HEK293 (cell line): Measurements from ENCODE around the gene EXOC2.
A peak's percentile ranks its signal among the peaks of the same experiment; 100 is the strongest.

ENCODE experiments used
- CTCF ChIA-PET: fragments of 350-600 bp; formaldehyde crosslinking; extraction: SDS; loops from one replicate; lab custom pipeline; 2021; ENCODE audit warnings: antibody characterized with exemption; lab: Yijun Ruan, JAX
- POLR2A ChIA-PET: fragments of 300-600 bp; formaldehyde crosslinking; extraction: SDS; loops from one replicate; lab custom pipeline; 2020; ENCODE audit warnings: antibody characterized with exemption, inconsistent platforms; lab: Yijun Ruan, JAX
- H3K27ac ChIP-seq: fragments of 200-500 bp; sonication (Bioruptor generic); 2 replicates; pipeline ENCODE4 v1.5.1; 2014; ENCODE audit warnings: low read depth, low read length, control low read depth, inconsistent platforms; ENCODE audit errors: extremely low read depth
- H3K36me3 ChIP-seq, 2 experiments: fragments of 200-500 bp in 1 of 2; sonication (Bioruptor generic) in 1 of 2; 1 replicate in 1 of 2; 2 replicates in 1 of 2; pipeline ENCODE4 v1.5.1; 2014 to 2017; ENCODE audit warnings: inconsistent platforms in 2 of 2, low read length in 2 of 2; ENCODE audit not compliant: control insufficient read depth in 2 of 2, insufficient read depth in 1 of 2
- H3K4me1 ChIP-seq: fragments of 200-500 bp; sonication (Bioruptor generic); 2 replicates; pipeline ENCODE4 v1.5.1; 2014; ENCODE audit warnings: mild to moderate bottlenecking, low read length, inconsistent platforms; ENCODE audit not compliant: control insufficient read depth, insufficient read depth
- H3K4me3 ChIP-seq: 2 replicates; pipeline ENCODE4 v1.5.1; 2011; ENCODE audit warnings: low read depth, mild to moderate bottlenecking, control low read depth, low read length, moderate library complexity
- H3K9me3 ChIP-seq: fragments of 200-500 bp; sonication (Bioruptor generic); 2 replicates; pipeline ENCODE4 v1.5.1; 2014; ENCODE audit warnings: low read depth, low read length, inconsistent platforms; ENCODE audit not compliant: control insufficient read depth, insufficient read depth
- HOXD13 ChIP-seq: sonication (generic); formaldehyde crosslinking; IDR thresholded peaks from 2 replicates; pipeline ENCODE4 v1.8.0; 2022; ENCODE audit warnings: missing genetic modification reagents, borderline replicate concordance
- KLF10 ChIP-seq: fragments of 450-650 bp; IDR thresholded peaks from 2 replicates; pipeline ENCODE4 v1.5.1; 2018; ENCODE audit warnings: missing biosample characterization, mild to moderate bottlenecking, missing genetic modification characterization
- KLF7 ChIP-seq: fragments of 450-650 bp; formaldehyde crosslinking; IDR thresholded peaks from 2 replicates; pipeline ENCODE4 v1.5.1; 2016; ENCODE audit warnings: missing biosample characterization, missing genetic modification characterization, borderline replicate concordance
- SETDB1 ChIP-seq: IDR thresholded peaks from one replicate; pipeline ENCODE4 v1.6.1; 2017; ENCODE audit warnings: mild to moderate bottlenecking, low read length, moderate library complexity, mixed read lengths; ENCODE audit not compliant: insufficient read length
- SP7 ChIP-seq: fragments of 450-650 bp; formaldehyde crosslinking; IDR thresholded peaks from 2 replicates; pipeline ENCODE4 v1.5.1; 2016; ENCODE audit warnings: missing biosample characterization, missing genetic modification characterization
- ZBTB21 ChIP-seq: fragments of 450-650 bp; formaldehyde crosslinking; IDR thresholded peaks from 2 replicates; pipeline ENCODE4 v1.5.1; 2017; ENCODE audit warnings: missing biosample characterization, missing genetic modification characterization
- ZIC2 ChIP-seq: fragments of 450-650 bp; formaldehyde crosslinking; IDR thresholded peaks from 2 replicates; pipeline ENCODE4 v1.5.1; 2016; ENCODE audit warnings: missing biosample characterization, missing genetic modification characterization
- ZNF140 ChIP-seq: fragments of 450-650 bp; formaldehyde crosslinking; IDR thresholded peaks from 2 replicates; pipeline ENCODE4 v1.5.1; 2016; ENCODE audit warnings: missing biosample characterization, missing genetic modification characterization
- ZNF157 ChIP-seq: fragments of 450-650 bp; formaldehyde crosslinking; IDR thresholded peaks from 2 replicates; pipeline ENCODE4 v1.5.1; 2016; ENCODE audit warnings: missing biosample characterization, missing genetic modification characterization
- ZNF175 ChIP-seq: fragments of 450-650 bp; formaldehyde crosslinking; IDR thresholded peaks from 2 replicates; pipeline ENCODE4 v1.5.1; 2016; ENCODE audit warnings: missing biosample characterization, missing genetic modification characterization
- ZNF223 ChIP-seq: fragments of 450-650 bp; formaldehyde crosslinking; IDR thresholded peaks from 2 replicates; pipeline ENCODE4 v1.5.1; 2016; ENCODE audit warnings: missing biosample characterization, missing genetic modification characterization
- ZNF350 ChIP-seq: fragments of 450-650 bp; formaldehyde crosslinking; IDR thresholded peaks from 2 replicates; pipeline ENCODE4 v1.5.0; 2017; ENCODE audit warnings: missing biosample characterization, mild to moderate bottlenecking, missing genetic modification characterization
- ZNF560 ChIP-seq: fragments of 450-650 bp; formaldehyde crosslinking; IDR thresholded peaks from 2 replicates; pipeline ENCODE4 v1.5.1; 2017; ENCODE audit warnings: missing biosample characterization, missing genetic modification characterization, borderline replicate concordance
- ZNF600 ChIP-seq: fragments of 450-650 bp; formaldehyde crosslinking; IDR thresholded peaks from 2 replicates; pipeline ENCODE4 v1.5.1; 2016; ENCODE audit warnings: missing biosample characterization, missing genetic modification characterization
- ZNF623 ChIP-seq: fragments of 450-650 bp; formaldehyde crosslinking; IDR thresholded peaks from 2 replicates; pipeline ENCODE4 v1.5.1; 2016; ENCODE audit warnings: missing biosample characterization, missing genetic modification characterization
- TF ChIP-seq, protein P1 (sequence below): fragments of 450-650 bp; formaldehyde crosslinking; IDR thresholded peaks from 2 replicates; pipeline ENCODE4 v1.5.1; 2016; ENCODE audit warnings: missing biosample characterization, missing genetic modification characterization
- TF ChIP-seq, protein P2 (sequence below): fragments of 450-650 bp; formaldehyde crosslinking; IDR thresholded peaks from 2 replicates; pipeline ENCODE4 v1.5.1; 2016; ENCODE audit warnings: missing biosample characterization, missing genetic modification characterization
- TF ChIP-seq, protein P3 (sequence below): fragments of 450-650 bp; formaldehyde crosslinking; IDR thresholded peaks from 2 replicates; pipeline ENCODE4 v1.5.1; 2016; ENCODE audit warnings: missing biosample characterization, missing genetic modification characterization
- TF ChIP-seq, protein P4 (sequence below): fragments of 450-650 bp; IDR thresholded peaks from 2 replicates; pipeline ENCODE4 v1.5.1; 2018; ENCODE audit warnings: missing biosample characterization, missing genetic modification characterization
- TF ChIP-seq, protein P5 (sequence below): fragments of 450-650 bp; formaldehyde crosslinking; IDR thresholded peaks from 2 replicates; pipeline ENCODE4 v1.5.1; 2016; ENCODE audit warnings: missing biosample characterization, missing genetic modification characterization
- TF ChIP-seq, protein P6 (sequence below): fragments of 450-650 bp; formaldehyde crosslinking; IDR thresholded peaks from 2 replicates; pipeline ENCODE4 v1.5.1; 2016; ENCODE audit warnings: missing biosample characterization, missing genetic modification characterization
- TF ChIP-seq, protein P7 (sequence below): fragments of 450-650 bp; formaldehyde crosslinking; IDR thresholded peaks from 2 replicates; pipeline ENCODE4 v1.5.1; 2017; ENCODE audit warnings: missing biosample characterization, missing genetic modification characterization
- TF ChIP-seq, protein P8 (sequence below): fragments of 450-650 bp; formaldehyde crosslinking; conservative IDR thresholded peaks from 2 replicates; pipeline ENCODE4 v1.5.1; 2016; ENCODE audit warnings: low read depth, missing biosample characterization, missing genetic modification characterization

The EXOC2 gene

DNA sequence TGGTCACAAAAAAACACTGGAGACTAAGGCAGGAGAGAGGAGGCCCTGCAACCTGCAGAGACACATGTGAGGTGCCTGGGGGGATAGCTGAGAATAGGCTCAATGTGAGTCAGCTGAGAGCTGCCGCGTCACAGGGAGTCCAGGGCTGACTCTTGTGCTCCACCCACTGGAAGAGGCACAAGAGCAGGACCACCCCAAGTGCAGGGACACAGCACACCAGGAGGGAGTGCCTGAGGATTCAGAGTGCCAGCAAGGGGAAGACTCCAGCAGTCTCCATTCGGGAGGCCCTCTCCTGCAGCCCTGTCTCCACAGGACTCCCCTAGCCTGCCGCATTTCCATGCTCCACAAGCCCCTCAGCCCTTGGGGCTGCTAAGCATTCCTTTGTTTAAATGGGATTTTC lies 141.5 kb downstream of the EXOC2 start (continued):
- TF ChIP-seq, protein P1, sequence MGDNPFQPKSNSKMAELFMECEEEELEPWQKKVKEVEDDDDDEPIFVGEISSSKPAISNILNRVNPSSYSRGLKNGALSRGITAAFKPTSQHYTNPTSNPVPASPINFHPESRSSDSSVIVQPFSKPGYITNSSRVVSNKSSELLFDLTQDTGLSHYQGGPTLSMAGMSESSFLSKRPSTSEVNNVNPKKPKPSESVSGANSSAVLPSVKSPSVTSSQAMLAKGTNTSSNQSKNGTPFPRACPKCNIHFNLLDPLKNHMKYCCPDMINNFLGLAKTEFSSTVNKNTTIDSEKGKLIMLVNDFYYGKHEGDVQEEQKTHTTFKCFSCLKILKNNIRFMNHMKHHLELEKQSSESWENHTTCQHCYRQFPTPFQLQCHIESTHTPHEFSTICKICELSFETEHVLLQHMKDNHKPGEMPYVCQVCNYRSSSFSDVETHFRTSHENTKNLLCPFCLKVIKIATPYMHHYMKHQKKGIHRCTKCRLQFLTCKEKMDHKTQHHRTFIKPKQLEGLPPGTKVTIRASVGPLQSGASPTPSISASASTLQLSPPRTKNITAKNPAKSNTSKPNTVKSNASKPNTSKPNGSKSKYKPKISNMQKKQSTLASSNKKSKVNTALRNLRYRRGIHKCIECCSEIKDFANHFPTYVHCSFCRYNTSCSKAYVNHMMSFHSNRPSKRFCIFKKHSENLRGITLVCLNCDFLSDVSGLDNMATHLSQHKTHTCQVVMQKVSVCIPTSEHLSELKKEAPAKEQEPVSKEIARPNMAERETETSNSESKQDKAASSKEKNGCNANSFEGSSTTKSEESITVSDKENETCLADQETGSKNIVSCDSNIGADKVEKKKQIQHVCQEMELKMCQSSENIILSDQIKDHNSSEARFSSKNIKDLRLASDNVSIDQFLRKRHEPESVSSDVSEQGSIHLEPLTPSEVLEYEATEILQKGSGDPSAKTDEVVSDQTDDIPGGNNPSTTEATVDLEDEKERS (tag by site-specific recombination) = no peak
- TF ChIP-seq, protein P2, sequence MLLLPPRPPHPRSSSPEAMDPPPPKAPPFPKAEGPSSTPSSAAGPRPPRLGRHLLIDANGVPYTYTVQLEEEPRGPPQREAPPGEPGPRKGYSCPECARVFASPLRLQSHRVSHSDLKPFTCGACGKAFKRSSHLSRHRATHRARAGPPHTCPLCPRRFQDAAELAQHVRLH (tag by site-specific recombination) = no peak
- TF ChIP-seq, protein P3, sequence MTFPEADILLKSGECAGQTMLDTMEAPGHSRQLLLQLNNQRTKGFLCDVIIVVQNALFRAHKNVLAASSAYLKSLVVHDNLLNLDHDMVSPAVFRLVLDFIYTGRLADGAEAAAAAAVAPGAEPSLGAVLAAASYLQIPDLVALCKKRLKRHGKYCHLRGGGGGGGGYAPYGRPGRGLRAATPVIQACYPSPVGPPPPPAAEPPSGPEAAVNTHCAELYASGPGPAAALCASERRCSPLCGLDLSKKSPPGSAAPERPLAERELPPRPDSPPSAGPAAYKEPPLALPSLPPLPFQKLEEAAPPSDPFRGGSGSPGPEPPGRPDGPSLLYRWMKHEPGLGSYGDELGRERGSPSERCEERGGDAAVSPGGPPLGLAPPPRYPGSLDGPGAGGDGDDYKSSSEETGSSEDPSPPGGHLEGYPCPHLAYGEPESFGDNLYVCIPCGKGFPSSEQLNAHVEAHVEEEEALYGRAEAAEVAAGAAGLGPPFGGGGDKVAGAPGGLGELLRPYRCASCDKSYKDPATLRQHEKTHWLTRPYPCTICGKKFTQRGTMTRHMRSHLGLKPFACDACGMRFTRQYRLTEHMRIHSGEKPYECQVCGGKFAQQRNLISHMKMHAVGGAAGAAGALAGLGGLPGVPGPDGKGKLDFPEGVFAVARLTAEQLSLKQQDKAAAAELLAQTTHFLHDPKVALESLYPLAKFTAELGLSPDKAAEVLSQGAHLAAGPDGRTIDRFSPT (tag by site-specific recombination) = no peak
- no peak for TF ChIP-seq ZNF140 (tag by site-specific recombination)
- no peak for TF ChIP-seq HOXD13 (CRISPR knock-in tag)
- TF ChIP-seq SP7 (tag by site-specific recombination) = no peak
- no peak for TF ChIP-seq ZNF600
- no peak for TF ChIP-seq ZNF560 (tag by site-specific recombination)
- TF ChIP-seq ZNF223 = no peak
- peak; percentile 99 for TF ChIP-seq ZIC2 (tag by site-specific recombination)
- TF ChIP-seq, protein P4, sequence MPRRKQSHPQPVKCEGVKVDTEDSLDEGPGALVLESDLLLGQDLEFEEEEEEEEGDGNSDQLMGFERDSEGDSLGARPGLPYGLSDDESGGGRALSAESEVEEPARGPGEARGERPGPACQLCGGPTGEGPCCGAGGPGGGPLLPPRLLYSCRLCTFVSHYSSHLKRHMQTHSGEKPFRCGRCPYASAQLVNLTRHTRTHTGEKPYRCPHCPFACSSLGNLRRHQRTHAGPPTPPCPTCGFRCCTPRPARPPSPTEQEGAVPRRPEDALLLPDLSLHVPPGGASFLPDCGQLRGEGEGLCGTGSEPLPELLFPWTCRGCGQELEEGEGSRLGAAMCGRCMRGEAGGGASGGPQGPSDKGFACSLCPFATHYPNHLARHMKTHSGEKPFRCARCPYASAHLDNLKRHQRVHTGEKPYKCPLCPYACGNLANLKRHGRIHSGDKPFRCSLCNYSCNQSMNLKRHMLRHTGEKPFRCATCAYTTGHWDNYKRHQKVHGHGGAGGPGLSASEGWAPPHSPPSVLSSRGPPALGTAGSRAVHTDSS (tag by site-specific recombination) = no peak
- TF ChIP-seq KLF7 (tag by site-specific recombination) = no peak

DNA sequence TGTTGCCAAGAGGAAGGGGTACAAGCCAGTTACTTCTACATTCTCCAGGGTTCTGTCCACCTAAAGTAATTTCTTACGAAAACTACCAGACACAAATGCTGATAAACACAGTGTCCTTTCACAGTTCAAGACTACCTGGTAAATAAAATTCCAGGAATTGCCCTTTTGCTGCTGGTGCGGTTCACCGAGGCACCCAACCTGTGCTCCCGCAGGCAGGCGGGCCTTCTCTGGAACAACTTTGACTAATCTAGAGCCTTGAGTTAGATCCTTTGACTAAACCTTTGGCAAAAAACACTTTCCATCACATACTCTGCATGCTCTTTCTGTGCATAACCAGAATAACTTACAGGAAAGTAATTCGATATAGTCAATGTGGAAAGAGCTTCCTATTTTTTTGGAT lies 143.0 kb downstream of the EXOC2 start:
- 0 out of 2 replicates have a peak, but pooled peaks cover 3% of the 10 kb centered on the region for H3K4me1 ChIP-seq
- H3K27ac ChIP-seq = no peak overlapping the region
- ChIA-PET CTCF (interaction anchor here (2.6 kb wide), 1 partner anchor 361 kb away, joined by 14 read pairs; no protein-coding TSS in a partner anchor), POLR2A (no interaction called here)
- H3K4me3 ChIP-seq = no peak overlapping the region
- H3K9me3 ChIP-seq = no peaks in the 10 kb centered on the region
- H3K36me3 ChIP-seq = peaks cover 14 to 36% of the 10 kb centered on the region in 2 experiments
- TF ChIP-seq ZNF175 (tag by site-specific recombination) (no peak), ZNF157 (tag by site-specific recombination) (no peak), SETDB1 (no peak), ZNF350 (tag by site-specific recombination) (no peak), ZNF623 (tag by site-specific recombination) (no peak), ZBTB21 (tag by site-specific recombination) (no peak), KLF10 (tag by site-specific recombination) (no peak)
- TF ChIP-seq, protein P5, sequence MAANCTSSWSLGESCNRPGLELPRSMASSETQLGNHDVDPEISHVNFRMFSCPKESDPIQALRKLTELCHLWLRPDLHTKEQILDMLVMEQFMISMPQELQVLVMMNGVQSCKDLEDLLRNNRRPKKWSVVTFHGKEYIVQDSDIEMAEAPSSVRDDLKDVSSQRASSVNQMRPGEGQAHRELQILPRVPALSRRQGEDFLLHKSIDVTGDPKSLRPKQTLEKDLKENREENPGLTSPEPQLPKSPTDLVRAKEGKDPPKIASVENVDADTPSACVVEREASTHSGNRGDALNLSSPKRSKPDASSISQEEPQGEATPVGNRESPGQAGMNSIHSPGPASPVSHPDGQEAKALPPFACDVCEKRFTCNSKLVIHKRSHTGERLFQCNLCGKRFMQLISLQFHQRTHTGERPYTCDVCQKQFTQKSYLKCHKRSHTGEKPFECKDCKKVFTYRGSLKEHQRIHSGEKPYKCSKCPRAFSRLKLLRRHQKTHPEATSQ (tag by site-specific recombination) = no peak
- TF ChIP-seq, protein P6, sequence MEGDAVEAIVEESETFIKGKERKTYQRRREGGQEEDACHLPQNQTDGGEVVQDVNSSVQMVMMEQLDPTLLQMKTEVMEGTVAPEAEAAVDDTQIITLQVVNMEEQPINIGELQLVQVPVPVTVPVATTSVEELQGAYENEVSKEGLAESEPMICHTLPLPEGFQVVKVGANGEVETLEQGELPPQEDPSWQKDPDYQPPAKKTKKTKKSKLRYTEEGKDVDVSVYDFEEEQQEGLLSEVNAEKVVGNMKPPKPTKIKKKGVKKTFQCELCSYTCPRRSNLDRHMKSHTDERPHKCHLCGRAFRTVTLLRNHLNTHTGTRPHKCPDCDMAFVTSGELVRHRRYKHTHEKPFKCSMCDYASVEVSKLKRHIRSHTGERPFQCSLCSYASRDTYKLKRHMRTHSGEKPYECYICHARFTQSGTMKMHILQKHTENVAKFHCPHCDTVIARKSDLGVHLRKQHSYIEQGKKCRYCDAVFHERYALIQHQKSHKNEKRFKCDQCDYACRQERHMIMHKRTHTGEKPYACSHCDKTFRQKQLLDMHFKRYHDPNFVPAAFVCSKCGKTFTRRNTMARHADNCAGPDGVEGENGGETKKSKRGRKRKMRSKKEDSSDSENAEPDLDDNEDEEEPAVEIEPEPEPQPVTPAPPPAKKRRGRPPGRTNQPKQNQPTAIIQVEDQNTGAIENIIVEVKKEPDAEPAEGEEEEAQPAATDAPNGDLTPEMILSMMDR (tag by site-specific recombination) = no peak
- TF ChIP-seq, protein P7, sequence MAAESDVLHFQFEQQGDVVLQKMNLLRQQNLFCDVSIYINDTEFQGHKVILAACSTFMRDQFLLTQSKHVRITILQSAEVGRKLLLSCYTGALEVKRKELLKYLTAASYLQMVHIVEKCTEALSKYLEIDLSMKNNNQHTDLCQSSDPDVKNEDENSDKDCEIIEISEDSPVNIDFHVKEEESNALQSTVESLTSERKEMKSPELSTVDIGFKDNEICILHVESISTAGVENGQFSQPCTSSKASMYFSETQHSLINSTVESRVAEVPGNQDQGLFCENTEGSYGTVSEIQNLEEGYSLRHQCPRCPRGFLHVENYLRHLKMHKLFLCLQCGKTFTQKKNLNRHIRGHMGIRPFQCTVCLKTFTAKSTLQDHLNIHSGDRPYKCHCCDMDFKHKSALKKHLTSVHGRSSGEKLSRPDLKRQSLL (tag by site-specific recombination) = no peak
- TF ChIP-seq, protein P8, sequence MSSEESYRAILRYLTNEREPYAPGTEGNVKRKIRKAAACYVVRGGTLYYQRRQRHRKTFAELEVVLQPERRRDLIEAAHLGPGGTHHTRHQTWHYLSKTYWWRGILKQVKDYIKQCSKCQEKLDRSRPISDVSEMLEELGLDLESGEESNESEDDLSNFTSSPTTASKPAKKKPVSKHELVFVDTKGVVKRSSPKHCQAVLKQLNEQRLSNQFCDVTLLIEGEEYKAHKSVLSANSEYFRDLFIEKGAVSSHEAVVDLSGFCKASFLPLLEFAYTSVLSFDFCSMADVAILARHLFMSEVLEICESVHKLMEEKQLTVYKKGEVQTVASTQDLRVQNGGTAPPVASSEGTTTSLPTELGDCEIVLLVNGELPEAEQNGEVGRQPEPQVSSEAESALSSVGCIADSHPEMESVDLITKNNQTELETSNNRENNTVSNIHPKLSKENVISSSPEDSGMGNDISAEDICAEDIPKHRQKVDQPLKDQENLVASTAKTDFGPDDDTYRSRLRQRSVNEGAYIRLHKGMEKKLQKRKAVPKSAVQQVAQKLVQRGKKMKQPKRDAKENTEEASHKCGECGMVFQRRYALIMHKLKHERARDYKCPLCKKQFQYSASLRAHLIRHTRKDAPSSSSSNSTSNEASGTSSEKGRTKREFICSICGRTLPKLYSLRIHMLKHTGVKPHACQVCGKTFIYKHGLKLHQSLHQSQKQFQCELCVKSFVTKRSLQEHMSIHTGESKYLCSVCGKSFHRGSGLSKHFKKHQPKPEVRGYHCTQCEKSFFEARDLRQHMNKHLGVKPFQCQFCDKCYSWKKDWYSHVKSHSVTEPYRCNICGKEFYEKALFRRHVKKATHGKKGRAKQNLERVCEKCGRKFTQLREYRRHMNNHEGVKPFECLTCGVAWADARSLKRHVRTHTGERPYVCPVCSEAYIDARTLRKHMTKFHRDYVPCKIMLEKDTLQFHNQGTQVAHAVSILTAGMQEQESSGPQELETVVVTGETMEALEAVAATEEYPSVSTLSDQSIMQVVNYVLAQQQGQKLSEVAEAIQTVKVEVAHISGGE (tag by site-specific recombination) = no peak
